DOHH2 (cell line): ENCODE results near the gene CAMSAP1.

ENCODE experiments used
- CTCF ChIP-seq: fragments of 200-600 bp; sonication (generic); IDR thresholded peaks from one replicate; pipeline ENCODE4 v1.5.1; 2014; ENCODE audit warnings: antibody characterized with exemption, mild to moderate bottlenecking, low read depth, low read length; ENCODE audit not compliant: poor library complexity, severe bottlenecking
- EZH2phosphoT487 ChIP-seq: fragments of 200-600 bp; sonication (generic); IDR thresholded peaks from 2 replicates; pipeline ENCODE4 v1.6.1; 2017; ENCODE audit warnings: borderline replicate concordance, mild to moderate bottlenecking, antibody characterized with exemption, low read length, moderate library complexity, mixed read lengths

GRCh38 chr9:135850737-135851136 is 56.6 kb downstream of the CAMSAP1 start:
- no peak for TF ChIP-seq CTCF
- TF ChIP-seq EZH2phosphoT487, result no peak
